Cerebellar nuclear complex (tissue), 1 donor: ENCODE measurements around the gene SLCO3A1.
"Not testable (repeated sequence)": the region's sequence is repeated elsewhere in the genome, so short reads cannot be mapped to it uniquely, and the experiment has no call there.

ENCODE experiments used
- DNase-seq, 2 experiments: peaks; one replicate each; lab custom pipeline; 2025; lab: John Stamatoyannopoulos, UW

The SLCO3A1 gene

GRCh38 chr15:92162657-92163056 lies 309.1 kb downstream of the SLCO3A1 start:
- DNase-seq = no peak

- DNase-seq = no peak
Measured at GRCh38 chr15:92163641-92164040, 310.1 kb downstream of the SLCO3A1 start.

- no peak for DNase-seq
Measured at GRCh38 chr15:92164327-92165000, 311.0 kb downstream of the SLCO3A1 start.

- DNase-seq = no peak
Measured at GRCh38 chr15:92165001-92165346, 311.5 kb downstream of the SLCO3A1 start.

- DNase-seq = no peak
Measured at GRCh38 chr15:92166029-92166428, 312.5 kb downstream of the SLCO3A1 start.

GRCh38 chr15:92166751-92167405 lies 313.4 kb downstream of the SLCO3A1 start:
- peak; percentile 43 to 73 for DNase-seq

GRCh38 chr15:92167451-92167850 lies 313.9 kb downstream of the SLCO3A1 start:
- DNase-seq = no peak

- DNase-seq = no peak
Measured at GRCh38 chr15:92168066-92168683, 314.7 kb downstream of the SLCO3A1 start.

- no peak for DNase-seq
Measured at GRCh38 chr15:92170897-92171296, 317.4 kb downstream of the SLCO3A1 start.

- DNase-seq = no peak
Measured at GRCh38 chr15:92178911-92179310, 325.4 kb downstream of the SLCO3A1 start.

GRCh38 chr15:92184142-92184541 lies 330.6 kb downstream of the SLCO3A1 start:
- peak in 1 of 2 experiments; percentile 25 for DNase-seq

GRCh38 chr15:92184679-92185230 lies 331.2 kb downstream of the SLCO3A1 start:
- no peak for DNase-seq

- DNase-seq = no peak
Measured at GRCh38 chr15:92187975-92188374, 334.5 kb downstream of the SLCO3A1 start.

GRCh38 chr15:92189166-92189565 lies 335.7 kb downstream of the SLCO3A1 start:
- DNase-seq = no peak

- DNase-seq = no peak
Measured at GRCh38 chr15:92195241-92195640, 341.7 kb downstream of the SLCO3A1 start.

- no peak for DNase-seq
Measured at GRCh38 chr15:92196342-92196741, 342.8 kb downstream of the SLCO3A1 start.

GRCh38 chr15:92197746-92198145 lies 344.2 kb downstream of the SLCO3A1 start:
- no peak for DNase-seq

GRCh38 chr15:92200891-92201290 lies 347.4 kb downstream of the SLCO3A1 start:
- DNase-seq = no peak

GRCh38 chr15:92205255-92205739 lies 351.8 kb downstream of the SLCO3A1 start:
- DNase-seq = no peak

- not testable (repeated sequence) for DNase-seq
Measured at GRCh38 chr15:92207601-92208000, 354.1 kb downstream of the SLCO3A1 start.
